SKM-1 (cell line): Measurements from ENCODE around the gene KRT12.

ENCODE experiments used
- DNase-seq: peaks from one replicate; lab custom pipeline; 2025; ENCODE audit not compliant: unreplicated experiment; lab: John Stamatoyannopoulos, UW

Gene KRT12

GRCh38 chr17:40848583-40849235 lies 18.3 kb downstream of the KRT12 start:
- no peak for DNase-seq

GRCh38 chr17:40846515-40847144 lies 20.4 kb downstream of the KRT12 start:
- no peak for DNase-seq

- no peak for DNase-seq
Observed at GRCh38 chr17:40844671-40845107, 22.3 kb downstream of the KRT12 start.

GRCh38 chr17:40843242-40843641 lies 23.8 kb downstream of the KRT12 start:
- no peak for DNase-seq

GRCh38 chr17:40841246-40841645 lies 25.8 kb downstream of the KRT12 start:
- DNase-seq, result no peak

GRCh38 chr17:40839194-40839593 lies 27.8 kb downstream of the KRT12 start:
- no peak for DNase-seq

- DNase-seq, result no peak
Observed at GRCh38 chr17:40836020-40836419, 31.0 kb downstream of the KRT12 start.

GRCh38 chr17:40833882-40834281 lies 33.1 kb downstream of the KRT12 start:
- DNase-seq, result no peak

GRCh38 chr17:40832840-40833239 lies 34.2 kb downstream of the KRT12 start:
- no peak for DNase-seq

- DNase-seq, result no peak
Observed at GRCh38 chr17:40830085-40830776, 36.8 kb downstream of the KRT12 start.

- DNase-seq, result no peak
Observed at GRCh38 chr17:40828454-40829044, 38.5 kb downstream of the KRT12 start.

- DNase-seq, result no peak
Observed at GRCh38 chr17:40827746-40828453, 39.1 kb downstream of the KRT12 start.

- no peak for DNase-seq
Observed at GRCh38 chr17:40825599-40825998, 41.4 kb downstream of the KRT12 start.

- no peak for DNase-seq
Observed at GRCh38 chr17:40824015-40824832, 42.8 kb downstream of the KRT12 start.

- no peak for DNase-seq
Observed at GRCh38 chr17:40822132-40822812, 44.8 kb downstream of the KRT12 start, which contains the start of gene KRT10. Gene KRT10, minus strand, starts transcription at chr17:40822614. Its CDS starts 29 bp downstream, at chr17:40822585.

- DNase-seq, result no peak
Observed at GRCh38 chr17:40821536-40821935, 45.5 kb downstream of the KRT12 start.

- DNase-seq, result no peak
Observed at GRCh38 chr17:40820228-40820838, 46.7 kb downstream of the KRT12 start.

GRCh38 chr17:40819528-40820125 lies 47.4 kb downstream of the KRT12 start:
- DNase-seq, result no peak
